Upper lobe of right lung (tissue), 1 donor: ENCODE data around the gene F7. TPM values are rescaled to one million over a fixed set of nuclear protein-coding genes. Genes with fewer than 3 reads are reported as not detected.

Source experiments
- ATAC-seq: fragments of 200-7000 bp; cut with Tn5 transposase; one replicate; pipeline ENCODE4 v1.9.1; 2020; ENCODE audit warnings: mild to moderate bottlenecking, moderate library complexity
- DNase-seq: peaks from one replicate; pipeline ENCODE4 v3.0.0-alpha.2; 2020
- H3K27ac ChIP-seq: fragments of 200-600 bp; one replicate; pipeline ENCODE4 v1.8.0; 2022
- H3K27me3 ChIP-seq: fragments of 200-600 bp; one replicate; pipeline ENCODE4 v1.8.0; 2022; ENCODE audit warnings: mild to moderate bottlenecking
- H3K36me3 ChIP-seq: fragments of 200-600 bp; one replicate; pipeline ENCODE4 v1.8.0; 2022
- H3K4me1 ChIP-seq: fragments of 200-600 bp; one replicate; pipeline ENCODE4 v1.8.0; 2022
- H3K4me3 ChIP-seq: fragments of 200-600 bp; one replicate; pipeline ENCODE4 v1.8.0; 2022; ENCODE audit warnings: mild to moderate bottlenecking
- H3K9me3 ChIP-seq: fragments of 200-600 bp; one replicate; pipeline ENCODE4 v1.8.0; 2022
- CTCF ChIP-seq: fragments of 200-600 bp; IDR thresholded peaks from one replicate; pipeline ENCODE4 v1.8.0; 2022; ENCODE audit warnings: antibody characterized with exemption
- intact Hi-C: fragments of 100-400 bp; cut with DNase I; formaldehyde crosslinking; loops from one replicate; pipeline ENCODE4 v1.11.0; 2022
- total RNA-seq: library from RNA; stranded (reverse); fragmentation: NEBNext Ultra II Directional; extraction: Animal tissue kit (Norgen Biotek cat#: 25700); gene quantifications from one replicate; pipeline ENCODE4 v1.2.1, GENCODE V29; 2021
- donor health status: DM: no; HTN: yes; CAD: no; lungs with severe emphysema.

The F7 gene
- total RNA-seq, 1 donor from 2014 or later = 0.61 TPM

- Histone ChIP-seq H3K4me1 (no peaks in the 10 kb centered on the region), H3K4me3 (no peak overlapping the region), H3K36me3 (no peaks in the 10 kb centered on the region), H3K27me3 (no peaks in the 10 kb centered on the region), H3K27ac (no peak overlapping the region), H3K9me3 (no peaks in the 10 kb centered on the region)
- ATAC-seq = no peak
- TF ChIP-seq CTCF = no peak
- no peak for DNase-seq
- intact Hi-C loops = no loop called here
Measured at GRCh38 chr13:113146750-113147149, 41.2 kb downstream of the F7 start.

GRCh38 chr13:113147206-113147605, 41.6 kb downstream of the F7 start:
- ATAC-seq = no peak
- intact Hi-C loops = no loop called here
- Histone ChIP-seq H3K4me3 (no peak overlapping the region), H3K27ac (no peak overlapping the region), H3K9me3 (no peaks in the 10 kb centered on the region), H3K36me3 (no peaks in the 10 kb centered on the region), H3K27me3 (no peaks in the 10 kb centered on the region), H3K4me1 (no peaks in the 10 kb centered on the region)
- TF ChIP-seq CTCF = no peak
- no peak for DNase-seq

GRCh38 chr13:113148407-113148806, 42.8 kb downstream of the F7 start:
- TF ChIP-seq CTCF = no peak

GRCh38 chr13:113148940-113149503, 43.4 kb downstream of the F7 start:
- Histone ChIP-seq H3K36me3 (no peaks in the 10 kb centered on the region), H3K4me1 (peaks cover 10% of the 10 kb centered on the region), H3K27ac (no peak overlapping the region), H3K27me3 (no peaks in the 10 kb centered on the region), H3K4me3 (no peak overlapping the region), H3K9me3 (no peaks in the 10 kb centered on the region)
- DNase-seq = no peak
- intact Hi-C loops = no loop called here
- no peak for TF ChIP-seq CTCF
- ATAC-seq = no peak

More at GRCh38 chr13:113148407-113148806, 42.8 kb downstream of the F7 start:
- H3K9me3 ChIP-seq = no peaks in the 10 kb centered on the region
- no peak overlapping the region for H3K27ac ChIP-seq
- peaks cover 8% of the 10 kb centered on the region for H3K4me1 ChIP-seq
- H3K36me3 ChIP-seq = no peaks in the 10 kb centered on the region
- DNase-seq (no peak), ATAC-seq (no peak)
- intact Hi-C loops = no loop called here
- no peak overlapping the region for H3K4me3 ChIP-seq
- no peaks in the 10 kb centered on the region for H3K27me3 ChIP-seq

GRCh38 chr13:113149711-113150549, 44.3 kb downstream of the F7 start:
- H3K27ac ChIP-seq = no peak overlapping the region
- no peak for DNase-seq
- intact Hi-C loops = no loop called here

More at GRCh38 chr13:113149711-113150549, 44.3 kb downstream of the F7 start:
- H3K4me3 ChIP-seq = no peak overlapping the region
- TF ChIP-seq CTCF = no peak
- H3K4me1 ChIP-seq = peaks cover 10% of the 10 kb centered on the region
- ATAC-seq = no peak
- H3K36me3 ChIP-seq = no peaks in the 10 kb centered on the region
- no peaks in the 10 kb centered on the region for H3K9me3 ChIP-seq
- H3K27me3 ChIP-seq = no peaks in the 10 kb centered on the region
